ENCODE data around the gene PSMB7. TPM values are rescaled to one million over a fixed set of nuclear protein-coding genes. Genes with fewer than 3 reads are reported as not detected.
A peak's percentile ranks its signal among the peaks of the same experiment; 100 is the strongest.

PSMB7 gene
- total and polyA plus RNA-seq, 12 donors, result 148 to 308 (median 163) TPM

DNA sequence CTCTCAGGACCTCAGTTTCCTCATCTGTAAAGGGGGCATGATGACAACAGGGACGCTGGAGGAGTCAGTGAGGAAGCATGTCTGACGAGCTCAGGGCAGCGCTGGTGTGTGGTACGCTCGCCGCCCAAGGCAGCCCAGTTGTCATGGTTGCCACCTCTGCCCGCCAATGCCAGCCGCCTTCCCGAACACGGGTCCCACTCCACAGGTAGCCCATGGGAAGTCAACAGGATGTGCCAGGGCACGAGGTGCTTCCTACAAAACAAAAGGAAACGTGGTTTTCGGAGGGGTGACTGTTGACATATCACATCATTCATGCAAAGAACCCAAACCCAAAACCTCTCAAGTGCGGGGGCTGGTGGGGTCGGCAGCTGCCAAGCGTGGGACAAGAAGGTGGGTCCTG is 99.4 kb downstream of the PSMB7 start:
- DNase-seq, result no peak
- no peaks in the 10 kb centered on the region for H3K9me3 ChIP-seq
- intact Hi-C loops (cut with DNase I), result loop anchor here in 2 of 10 donors (2.0 to 5.0 kb wide), 2 partner anchors 34 to 189 kb away; no protein-coding TSS in a partner anchor
- no peak overlapping the region for H3K27ac ChIP-seq
- no peak for ATAC-seq
- H3K27me3 ChIP-seq, result no peaks in the 10 kb centered on the region
- H3K36me3 ChIP-seq, result peaks cover 0 to 72% (median 0%) of the 10 kb centered on the region in 9 donors
- 87 to 90% methylated on average over 16 of the region's 16 CpGs for WGBS, 2 donors
- TF ChIP-seq, protein P1, sequence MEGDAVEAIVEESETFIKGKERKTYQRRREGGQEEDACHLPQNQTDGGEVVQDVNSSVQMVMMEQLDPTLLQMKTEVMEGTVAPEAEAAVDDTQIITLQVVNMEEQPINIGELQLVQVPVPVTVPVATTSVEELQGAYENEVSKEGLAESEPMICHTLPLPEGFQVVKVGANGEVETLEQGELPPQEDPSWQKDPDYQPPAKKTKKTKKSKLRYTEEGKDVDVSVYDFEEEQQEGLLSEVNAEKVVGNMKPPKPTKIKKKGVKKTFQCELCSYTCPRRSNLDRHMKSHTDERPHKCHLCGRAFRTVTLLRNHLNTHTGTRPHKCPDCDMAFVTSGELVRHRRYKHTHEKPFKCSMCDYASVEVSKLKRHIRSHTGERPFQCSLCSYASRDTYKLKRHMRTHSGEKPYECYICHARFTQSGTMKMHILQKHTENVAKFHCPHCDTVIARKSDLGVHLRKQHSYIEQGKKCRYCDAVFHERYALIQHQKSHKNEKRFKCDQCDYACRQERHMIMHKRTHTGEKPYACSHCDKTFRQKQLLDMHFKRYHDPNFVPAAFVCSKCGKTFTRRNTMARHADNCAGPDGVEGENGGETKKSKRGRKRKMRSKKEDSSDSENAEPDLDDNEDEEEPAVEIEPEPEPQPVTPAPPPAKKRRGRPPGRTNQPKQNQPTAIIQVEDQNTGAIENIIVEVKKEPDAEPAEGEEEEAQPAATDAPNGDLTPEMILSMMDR (IDR thresholded peaks at IDR 0.05), result no peak
- peaks cover 0 to 9% (median 3%) of the 10 kb centered on the region in 9 donors for H3K4me1 ChIP-seq
- H3K4me3 ChIP-seq, result no peak overlapping the region

DNA sequence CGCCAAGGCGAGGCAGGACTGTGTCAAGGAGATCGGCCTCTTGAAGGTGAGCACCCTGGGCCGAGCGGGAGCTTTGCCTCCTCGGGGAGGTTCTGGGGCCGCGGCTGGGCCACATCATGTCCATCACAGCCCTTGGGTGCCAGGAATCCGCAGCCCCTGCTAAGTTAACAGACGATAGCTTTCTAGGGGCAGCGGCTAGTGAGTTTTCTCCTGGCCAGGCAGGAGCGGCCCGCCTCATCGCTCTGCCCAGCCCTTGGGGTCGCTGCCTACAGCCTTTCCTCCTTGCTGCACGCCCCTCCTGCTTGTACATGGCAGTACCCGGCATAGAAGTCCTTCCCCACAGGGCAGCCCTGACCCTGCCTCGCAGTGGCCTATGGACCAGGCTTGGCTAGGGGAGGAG is 101.3 kb downstream of the PSMB7 start:
- no peaks in the 10 kb centered on the region for H3K4me1 ChIP-seq
- no peak for DNase-seq
- WGBS, 2 donors, result 93 to 97% methylated on average over 18 of the region's 18 CpGs

DNA sequence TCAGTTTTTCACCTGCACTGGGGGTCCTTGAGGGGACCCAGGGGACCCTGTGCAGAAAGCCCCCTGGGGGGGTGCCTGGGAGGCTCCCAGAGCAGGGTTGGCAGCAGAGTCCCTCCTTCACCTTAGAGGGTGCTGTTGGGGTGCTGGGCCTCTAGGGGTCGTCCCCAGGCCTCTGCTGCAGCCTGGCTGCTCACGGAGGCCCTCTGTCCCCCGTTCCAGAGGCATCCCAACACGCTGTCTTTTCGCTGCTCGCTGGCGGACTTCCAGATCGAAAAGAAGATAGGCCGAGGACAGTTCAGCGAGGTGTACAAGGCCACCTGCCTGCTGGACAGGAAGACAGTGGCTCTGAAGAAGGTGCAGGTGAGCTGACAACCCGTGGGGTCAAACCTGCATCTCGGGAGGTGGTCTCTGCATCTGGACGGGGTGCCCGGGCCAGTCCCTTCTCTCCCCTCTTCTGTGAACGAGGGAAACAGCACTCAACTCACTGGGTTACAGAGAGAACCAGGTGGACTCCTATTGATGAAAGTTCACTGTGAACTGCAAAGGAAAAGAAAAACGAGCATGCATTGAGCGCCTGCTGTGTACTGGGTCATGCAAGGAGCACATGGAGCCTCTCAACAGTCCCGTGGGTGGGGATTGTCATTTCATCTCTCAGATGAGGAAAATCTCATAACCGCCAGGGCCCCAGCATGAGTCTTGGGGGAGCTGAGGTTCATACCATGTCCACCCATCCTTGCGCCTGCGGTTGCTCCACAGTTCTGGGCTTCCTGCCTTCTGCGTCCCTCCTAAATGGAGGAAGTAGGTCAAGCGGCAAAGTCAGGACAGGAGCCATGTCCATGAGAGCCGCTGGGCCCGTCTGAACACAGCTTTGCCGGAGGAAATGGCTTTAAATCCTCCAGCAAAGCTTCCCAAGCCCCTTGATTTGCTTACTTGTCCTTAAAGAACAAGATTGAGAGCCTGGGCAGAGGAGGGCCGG is 102.7 kb downstream of the PSMB7 start:
- DNase-seq, result no peak
- Histone ChIP-seq H3K27ac (no peak overlapping the region), H3K4me3 (no peak overlapping the region), H3K36me3 (peaks cover 0 to 82% (median 0%) of the 10 kb centered on the region in 9 donors), H3K4me1 (no peaks in the 10 kb centered on the region), H3K27me3 (no peaks in the 10 kb centered on the region), H3K9me3 (no peaks in the 10 kb centered on the region)
- TF ChIP-seq, protein P1 (IDR thresholded peaks at IDR 0.05), result no peak
- intact Hi-C loops (cut with DNase I), result no loop called here
- no peak for ATAC-seq
- WGBS, 2 donors, result 87% methylated on average over 27 of the region's 27 CpGs

More for the DNA sequence above, 101.3 kb downstream of the PSMB7 start:
- Histone ChIP-seq H3K4me3 (no peak overlapping the region), H3K9me3 (no peaks in the 10 kb centered on the region), H3K27ac (no peak overlapping the region), H3K27me3 (no peaks in the 10 kb centered on the region), H3K36me3 (peaks cover 0 to 81% (median 0%) of the 10 kb centered on the region in 9 donors)
- TF ChIP-seq, protein P1 (IDR thresholded peaks at IDR 0.05), result no peak
- ATAC-seq, result no peak
- intact Hi-C loops (cut with DNase I), result no loop called here

DNA sequence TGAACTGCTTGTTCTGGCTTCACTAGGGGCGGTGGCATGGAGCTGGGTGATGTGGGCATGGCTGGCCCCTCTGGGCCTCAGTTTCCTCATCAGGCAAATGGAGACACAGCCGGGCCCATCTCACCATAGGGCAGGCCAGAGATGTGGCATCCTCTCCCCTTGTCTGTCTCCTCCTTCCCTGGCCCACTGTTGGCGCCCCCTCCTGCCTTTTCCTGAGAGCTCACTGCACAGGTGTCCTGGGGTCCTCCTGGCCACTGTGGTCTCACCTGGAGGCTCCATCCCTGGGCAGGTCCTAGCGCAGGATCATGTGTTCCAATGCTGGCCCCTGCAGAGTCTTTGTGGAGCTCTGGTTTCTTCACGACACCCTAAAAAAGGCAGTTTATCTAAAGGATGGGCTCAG is 104.0 kb downstream of the PSMB7 start:
- H3K27me3 ChIP-seq, result no peaks in the 10 kb centered on the region
- H3K9me3 ChIP-seq, result no peaks in the 10 kb centered on the region
- no peak overlapping the region for H3K4me3 ChIP-seq
- ATAC-seq (no peak), DNase-seq (no peak)
- H3K4me1 ChIP-seq, result peaks cover 0 to 2% (median 0%) of the 10 kb centered on the region in 9 donors
- TF ChIP-seq, protein P1 (IDR thresholded peaks at IDR 0.05), result peak in 1 of 9 donors; percentile 8
- intact Hi-C loops (cut with DNase I), result no loop called here
- 96 to 99% methylated on average over 5 of the region's 5 CpGs for WGBS, 2 donors
- H3K36me3 ChIP-seq, result peaks cover 0 to 80% (median 0%) of the 10 kb centered on the region in 9 donors
- no peak overlapping the region for H3K27ac ChIP-seq
